Measurements from ENCODE around the gene GFER. TPM values are rescaled to one million over a fixed set of nuclear protein-coding genes. Genes with fewer than 3 reads are reported as not detected.

GFER gene
- total RNA-seq, 1 experiment from 2014 or later: 17.0 TPM

GRCh38 chr16:1981398-1981836, 2.6 kb upstream of the GFER start, which contains the start of gene NOXO1:
Gene NOXO1, minus strand, starts transcription at chr16:1981469. Its CDS starts 290 bp downstream, at chr16:1981179.
- H3K9ac ChIP-seq (ENCODE audit: low read length): no peak within 1 kb of the TSS
- H3K4me2 ChIP-seq (ENCODE audit: low read depth, low read length, poor library complexity, severe bottlenecking): no peak within 1 kb of the TSS
- H3K4me1 ChIP-seq (ENCODE audit: low read length): peaks cover 23% of the 10 kb centered on the region
- no peaks in the 10 kb centered on the region for H4K20me1 ChIP-seq (ENCODE audit: insufficient read depth, low read depth, low read length)
- no peak within 1 kb of the TSS for H3K27ac ChIP-seq (ENCODE audit: low read length)
- H3K27me3 ChIP-seq (ENCODE audit: low read length): no peaks in the 10 kb centered on the region
- H2AFZ ChIP-seq (ENCODE audit: low read length): no peak within 1 kb of the TSS
- DNase-seq: peak; percentile 64
- H3K36me3 ChIP-seq (ENCODE audit: insufficient read depth, low read length): peaks cover 2% of the 10 kb centered on the region; the same call in 1 of the 2 replicates
- H3K9me3 ChIP-seq (ENCODE audit: low read length): no peaks in the 10 kb centered on the region
- H3K9me2 ChIP-seq (replicated peaks; ENCODE audit: insufficient read depth, low read length): no peaks in the 10 kb centered on the region
- peaks cover 11% of the 10 kb centered on the region for H3K79me2 ChIP-seq (ENCODE audit: low read length)
- H3K4me3 ChIP-seq (ENCODE audit: low read length): no peak within 1 kb of the TSS

- no peak overlapping the region for H3K9ac ChIP-seq (ENCODE audit: low read length)
- no peaks in the 10 kb centered on the region for H3K9me3 ChIP-seq (ENCODE audit: low read length)
Measured at GRCh38 chr16:1982013-1982433, 2.0 kb upstream of the GFER start.

GRCh38 chr16:1982991-1983543, 926 bp upstream of the GFER start:
- Histone ChIP-seq H3K9me2 (replicated peaks; ENCODE audit: insufficient read depth, low read length) (no peaks in the 10 kb centered on the region), H3K27me3 (ENCODE audit: low read length) (no peaks in the 10 kb centered on the region), H3K36me3 (ENCODE audit: insufficient read depth, low read length) (peaks cover 1% of the 10 kb centered on the region; the same call in 1 of the 2 replicates), H3K4me2 (ENCODE audit: low read depth, low read length, poor library complexity, severe bottlenecking) (peak overlapping the region; percentile 92), H4K20me1 (ENCODE audit: insufficient read depth, low read depth, low read length) (no peaks in the 10 kb centered on the region), H2AFZ (ENCODE audit: low read length) (no peak overlapping the region), H3K4me3 (ENCODE audit: low read length) (no peak overlapping the region; the same call in 1 of the 2 replicates), H3K9ac (ENCODE audit: low read length) (no peak overlapping the region), H3K79me2 (ENCODE audit: low read length) (peaks cover 11% of the 10 kb centered on the region), H3K9me3 (ENCODE audit: low read length) (no peaks in the 10 kb centered on the region), H3K27ac (ENCODE audit: low read length) (no peak overlapping the region), H3K4me1 (ENCODE audit: low read length) (peaks cover 23% of the 10 kb centered on the region)
- no peak for DNase-seq

More at GRCh38 chr16:1982013-1982433, 2.0 kb upstream of the GFER start:
- Histone ChIP-seq H3K9me2 (replicated peaks; ENCODE audit: insufficient read depth, low read length) (no peaks in the 10 kb centered on the region), H4K20me1 (ENCODE audit: insufficient read depth, low read depth, low read length) (no peaks in the 10 kb centered on the region), H3K27ac (ENCODE audit: low read length) (no peak overlapping the region), H3K4me1 (ENCODE audit: low read length) (peaks cover 23% of the 10 kb centered on the region), H3K36me3 (ENCODE audit: insufficient read depth, low read length) (peaks cover 2% of the 10 kb centered on the region; the same call in 1 of the 2 replicates), H3K79me2 (ENCODE audit: low read length) (peaks cover 11% of the 10 kb centered on the region), H2AFZ (ENCODE audit: low read length) (no peak overlapping the region), H3K27me3 (ENCODE audit: low read length) (no peaks in the 10 kb centered on the region), H3K4me3 (ENCODE audit: low read length) (no peak overlapping the region), H3K4me2 (ENCODE audit: low read depth, low read length, poor library complexity, severe bottlenecking) (no peak overlapping the region)
- DNase-seq: no peak

- peak; percentile 67 for DNase-seq
- peak overlapping the region; percentile 98 for H3K4me3 ChIP-seq (ENCODE audit: low read length)
- no peaks in the 10 kb centered on the region for H3K9me2 ChIP-seq (replicated peaks; ENCODE audit: insufficient read depth, low read length)
- H3K4me2 ChIP-seq (ENCODE audit: low read depth, low read length, poor library complexity, severe bottlenecking): peak overlapping the region; percentile 92
- H3K4me1 ChIP-seq (ENCODE audit: low read length): peaks cover 27% of the 10 kb centered on the region
- no peaks in the 10 kb centered on the region for H3K27me3 ChIP-seq (ENCODE audit: low read length)
- H2AFZ ChIP-seq (ENCODE audit: low read length): peak overlapping the region; percentile 20; the same call in 1 of the 2 replicates
- H4K20me1 ChIP-seq (ENCODE audit: insufficient read depth, low read depth, low read length): no peaks in the 10 kb centered on the region
- H3K79me2 ChIP-seq (ENCODE audit: low read length): peaks cover 11% of the 10 kb centered on the region
- H3K36me3 ChIP-seq (ENCODE audit: insufficient read depth, low read length): no peaks in the 10 kb centered on the region
- peak overlapping the region; percentile 98 for H3K9ac ChIP-seq (ENCODE audit: low read length)
- H3K27ac ChIP-seq (ENCODE audit: low read length): peak overlapping the region; percentile 27; the same call in 1 of the 2 replicates
- H3K9me3 ChIP-seq (ENCODE audit: low read length): no peaks in the 10 kb centered on the region
Measured at GRCh38 chr16:1984347-1985225, 593 bp downstream of the GFER start.

- no peak overlapping the region for H2AFZ ChIP-seq (ENCODE audit: low read length)
- no peaks in the 10 kb centered on the region for H3K9me2 ChIP-seq (replicated peaks; ENCODE audit: insufficient read depth, low read length)
- H3K9me3 ChIP-seq (ENCODE audit: low read length): no peaks in the 10 kb centered on the region
- H3K36me3 ChIP-seq (ENCODE audit: insufficient read depth, low read length): no peaks in the 10 kb centered on the region
- peak overlapping the region; percentile 98 for H3K4me3 ChIP-seq (ENCODE audit: low read length)
- peak overlapping the region; percentile 98 for H3K9ac ChIP-seq (ENCODE audit: low read length)
- H3K4me1 ChIP-seq (ENCODE audit: low read length): peaks cover 30% of the 10 kb centered on the region
- H3K79me2 ChIP-seq (ENCODE audit: low read length): peaks cover 11% of the 10 kb centered on the region
- H3K4me2 ChIP-seq (ENCODE audit: low read depth, low read length, poor library complexity, severe bottlenecking): peak overlapping the region; percentile 92
- H4K20me1 ChIP-seq (ENCODE audit: insufficient read depth, low read depth, low read length): no peaks in the 10 kb centered on the region
- H3K27ac ChIP-seq (ENCODE audit: low read length): no peak overlapping the region
- no peak for DNase-seq
- no peaks in the 10 kb centered on the region for H3K27me3 ChIP-seq (ENCODE audit: low read length)
Measured at GRCh38 chr16:1985466-1986150, 1.6 kb downstream of the GFER start.

GRCh38 chr16:1987198-1987597, 3.2 kb downstream of the GFER start:
- H3K36me3 ChIP-seq (ENCODE audit: insufficient read depth, low read length): no peaks in the 10 kb centered on the region
- peaks cover 11% of the 10 kb centered on the region for H3K79me2 ChIP-seq (ENCODE audit: low read length)
- H3K4me3 ChIP-seq (ENCODE audit: low read length): no peak overlapping the region
- H3K9me2 ChIP-seq (replicated peaks; ENCODE audit: insufficient read depth, low read length): no peaks in the 10 kb centered on the region
- no peaks in the 10 kb centered on the region for H3K9me3 ChIP-seq (ENCODE audit: low read length)
- H3K4me1 ChIP-seq (ENCODE audit: low read length): peaks cover 36% of the 10 kb centered on the region
- H3K4me2 ChIP-seq (ENCODE audit: low read depth, low read length, poor library complexity, severe bottlenecking): no peak overlapping the region
- no peak for DNase-seq
- H2AFZ ChIP-seq (ENCODE audit: low read length): no peak overlapping the region
- no peak overlapping the region for H3K27ac ChIP-seq (ENCODE audit: low read length)
- H3K27me3 ChIP-seq (ENCODE audit: low read length): no peaks in the 10 kb centered on the region
- no peaks in the 10 kb centered on the region for H4K20me1 ChIP-seq (ENCODE audit: insufficient read depth, low read depth, low read length)
- H3K9ac ChIP-seq (ENCODE audit: low read length): no peak overlapping the region

GRCh38 chr16:1989209-1990100, 5.5 kb downstream of the GFER start, which contains the start of gene SYNGR3:
Gene SYNGR3, plus strand, starts transcription at chr16:1989970. Its CDS starts 133 bp downstream, at chr16:1990103.
- H2AFZ ChIP-seq (ENCODE audit: low read length): peak within 1 kb of the TSS; percentile 67; the same call in 1 of the 2 replicates
- peaks cover 10% of the 10 kb centered on the region for H3K79me2 ChIP-seq (ENCODE audit: low read length)
- H3K27me3 ChIP-seq (ENCODE audit: low read length): no peaks in the 10 kb centered on the region
- peaks cover 33% of the 10 kb centered on the region for H3K4me1 ChIP-seq (ENCODE audit: low read length)
- H3K27ac ChIP-seq (ENCODE audit: low read length): no peak within 1 kb of the TSS
- H3K9me3 ChIP-seq (ENCODE audit: low read length): no peaks in the 10 kb centered on the region
- H3K9me2 ChIP-seq (replicated peaks; ENCODE audit: insufficient read depth, low read length): no peaks in the 10 kb centered on the region
- no peaks in the 10 kb centered on the region for H4K20me1 ChIP-seq (ENCODE audit: insufficient read depth, low read depth, low read length)
- H3K36me3 ChIP-seq (ENCODE audit: insufficient read depth, low read length): no peaks in the 10 kb centered on the region
- DNase-seq: peak; percentile 71
- peak within 1 kb of the TSS; percentile 68 for H3K9ac ChIP-seq (ENCODE audit: low read length)
- H3K4me3 ChIP-seq (ENCODE audit: low read length): peak within 1 kb of the TSS; percentile 74
- peak within 1 kb of the TSS; percentile 89 for H3K4me2 ChIP-seq (ENCODE audit: low read depth, low read length, poor library complexity, severe bottlenecking)

Data from Karpas-422 (cell line).